Ovary (tissue), 3 donors: ENCODE measurements around the gene ZAR1.

Source experiments
- CTCF ChIP-seq, 3 donors: fragments of 450-650 bp in 2 of 3; fragments of 200-600 bp in 1 of 3; IDR thresholded peaks; one replicate each; pipeline versions ENCODE4 v1.5.1 to v1.8.0; 2016 to 2022; ENCODE audit warnings: antibody characterized with exemption in 3 of 3, mild to moderate bottlenecking in 1 of 3
- EP300 ChIP-seq: sonication (generic); formaldehyde crosslinking; IDR thresholded peaks from one replicate; pipeline ENCODE4 v1.6.1; 2017; ENCODE audit warnings: antibody characterized with exemption
- POLR2A ChIP-seq: fragments of 450-650 bp; IDR thresholded peaks from one replicate; pipeline ENCODE4 v1.6.1; 2017; ENCODE audit warnings: antibody characterized with exemption, mild to moderate bottlenecking, moderate library complexity
- donor health status: DM: no; HTN: no; CAD: no.

GRCh38 chr4:48475770-48476169 lies 14.3 kb upstream of the ZAR1 start:
- TF ChIP-seq CTCF (IDR thresholded peaks at IDR 0.05), result no peak
- TF ChIP-seq POLR2A, result no peak
- no peak for TF ChIP-seq EP300
